Measurements from ENCODE around the gene LIN52. TPM values are rescaled to one million over a fixed set of nuclear protein-coding genes. Genes with fewer than 3 reads are reported as not detected.
"Not testable (repeated sequence)": the region's sequence is repeated elsewhere in the genome, so short reads cannot be mapped to it uniquely, and the experiment has no call there.

Gene LIN52
- total RNA-seq, 1 donor from 2014 or later: 8.4 TPM

DNA sequence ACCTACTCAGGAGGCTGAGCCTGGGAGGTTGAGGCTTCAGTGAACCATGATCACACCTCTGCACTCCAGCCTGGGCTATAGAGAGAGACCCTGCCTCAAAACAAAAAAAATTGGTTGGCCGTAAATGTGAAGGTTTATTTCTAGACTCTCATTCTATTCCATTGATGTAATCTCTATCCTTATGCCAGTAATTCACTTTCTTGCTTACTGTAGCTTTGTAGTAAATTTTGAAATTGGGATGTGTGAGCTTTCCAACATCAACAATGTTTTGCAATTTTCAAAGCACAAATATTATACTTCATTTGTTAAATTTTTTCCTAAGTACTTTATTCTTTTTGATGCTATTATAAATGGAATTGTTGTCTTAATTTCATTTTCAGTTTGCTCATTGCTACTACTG is 24.6 kb downstream of the LIN52 start:
- no peak for FAIRE-seq
- Histone ChIP-seq H3K27me3 (ENCODE audit: control insufficient read depth, insufficient read depth, low read length) (no peaks in the 10 kb centered on the region), H3K4me3 (ENCODE audit: low read depth, low read length) (no peak overlapping the region), H3K36me3 (ENCODE audit: control insufficient read depth, insufficient read depth, low read length) (no peaks in the 10 kb centered on the region)
- no peak for DNase-seq (ENCODE audit: low read depth)
- TF ChIP-seq, protein P1, sequence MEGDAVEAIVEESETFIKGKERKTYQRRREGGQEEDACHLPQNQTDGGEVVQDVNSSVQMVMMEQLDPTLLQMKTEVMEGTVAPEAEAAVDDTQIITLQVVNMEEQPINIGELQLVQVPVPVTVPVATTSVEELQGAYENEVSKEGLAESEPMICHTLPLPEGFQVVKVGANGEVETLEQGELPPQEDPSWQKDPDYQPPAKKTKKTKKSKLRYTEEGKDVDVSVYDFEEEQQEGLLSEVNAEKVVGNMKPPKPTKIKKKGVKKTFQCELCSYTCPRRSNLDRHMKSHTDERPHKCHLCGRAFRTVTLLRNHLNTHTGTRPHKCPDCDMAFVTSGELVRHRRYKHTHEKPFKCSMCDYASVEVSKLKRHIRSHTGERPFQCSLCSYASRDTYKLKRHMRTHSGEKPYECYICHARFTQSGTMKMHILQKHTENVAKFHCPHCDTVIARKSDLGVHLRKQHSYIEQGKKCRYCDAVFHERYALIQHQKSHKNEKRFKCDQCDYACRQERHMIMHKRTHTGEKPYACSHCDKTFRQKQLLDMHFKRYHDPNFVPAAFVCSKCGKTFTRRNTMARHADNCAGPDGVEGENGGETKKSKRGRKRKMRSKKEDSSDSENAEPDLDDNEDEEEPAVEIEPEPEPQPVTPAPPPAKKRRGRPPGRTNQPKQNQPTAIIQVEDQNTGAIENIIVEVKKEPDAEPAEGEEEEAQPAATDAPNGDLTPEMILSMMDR (IDR thresholded peaks at IDR 0.05; ENCODE audit: insufficient read depth, low read length, severe bottlenecking): no peak

GRCh38 chr14:74111395-74112216 is 26.9 kb downstream of the LIN52 start:
- DNase-seq (ENCODE audit: low read depth): peak; percentile 58
- H3K36me3 ChIP-seq (ENCODE audit: control insufficient read depth, insufficient read depth, low read length); FAIRE-seq; H3K27me3 ChIP-seq (ENCODE audit: control insufficient read depth, insufficient read depth, low read length); H3K4me3 ChIP-seq (ENCODE audit: low read depth, low read length): not testable (repeated sequence)
- TF ChIP-seq, protein P1 (IDR thresholded peaks at IDR 0.05; ENCODE audit: insufficient read depth, low read length, severe bottlenecking): peak; percentile 48

DNA sequence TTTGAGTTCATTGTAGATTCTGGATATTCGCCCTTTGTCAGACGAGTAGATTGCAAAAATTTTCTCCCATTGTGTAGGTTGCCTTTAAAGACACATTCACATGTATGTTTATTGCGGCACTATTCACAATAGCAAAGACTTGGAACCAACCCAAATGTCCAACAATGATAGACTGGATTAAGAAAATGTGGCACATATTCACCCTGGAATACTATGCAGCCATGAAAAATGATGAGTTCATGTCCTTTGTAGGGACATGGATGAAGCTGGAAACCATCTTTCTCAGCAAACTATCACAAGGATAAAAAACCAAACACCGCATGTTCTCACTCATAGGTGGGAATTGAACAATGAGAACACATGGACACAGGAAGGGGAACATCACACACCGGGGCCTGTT is 40.7 kb downstream of the LIN52 start:
- H3K27me3 ChIP-seq (ENCODE audit: control insufficient read depth, insufficient read depth, low read length); H3K4me3 ChIP-seq (ENCODE audit: low read depth, low read length); H3K36me3 ChIP-seq (ENCODE audit: control insufficient read depth, insufficient read depth, low read length); FAIRE-seq; DNase-seq (ENCODE audit: low read depth): not testable (repeated sequence)

- Histone ChIP-seq H3K36me3 (ENCODE audit: control insufficient read depth, insufficient read depth, low read length) (no peaks in the 10 kb centered on the region), H3K27me3 (ENCODE audit: control insufficient read depth, insufficient read depth, low read length) (no peaks in the 10 kb centered on the region), H3K4me3 (ENCODE audit: low read depth, low read length) (no peak overlapping the region)
- TF ChIP-seq, protein P1 (IDR thresholded peaks at IDR 0.05; ENCODE audit: insufficient read depth, low read length, severe bottlenecking): no peak
- FAIRE-seq (peak; percentile 40), DNase-seq (ENCODE audit: low read depth) (no peak)
Measured at GRCh38 chr14:74126315-74127013, 41.7 kb downstream of the LIN52 start.

GRCh38 chr14:74127634-74128033 is 42.9 kb downstream of the LIN52 start:
- H3K36me3 ChIP-seq (ENCODE audit: control insufficient read depth, insufficient read depth, low read length): no peaks in the 10 kb centered on the region
- no peaks in the 10 kb centered on the region for H3K27me3 ChIP-seq (ENCODE audit: control insufficient read depth, insufficient read depth, low read length)
- FAIRE-seq (no peak), DNase-seq (ENCODE audit: low read depth) (no peak)
- TF ChIP-seq, protein P1 (IDR thresholded peaks at IDR 0.05; ENCODE audit: insufficient read depth, low read length, severe bottlenecking): no peak
- H3K4me3 ChIP-seq (ENCODE audit: low read depth, low read length): no peak overlapping the region

GRCh38 chr14:74133833-74134481 is 49.2 kb downstream of the LIN52 start:
- TF ChIP-seq, protein P1 (IDR thresholded peaks at IDR 0.05; ENCODE audit: insufficient read depth, low read length, severe bottlenecking): no peak
- Histone ChIP-seq H3K27me3 (ENCODE audit: control insufficient read depth, insufficient read depth, low read length) (no peaks in the 10 kb centered on the region), H3K36me3 (ENCODE audit: control insufficient read depth, insufficient read depth, low read length) (no peaks in the 10 kb centered on the region), H3K4me3 (ENCODE audit: low read depth, low read length) (no peak overlapping the region)
- FAIRE-seq (no peak), DNase-seq (ENCODE audit: low read depth) (no peak)
